A549 treated with AZD2906 at 1 μM for 4 hours (cell line): ENCODE measurements around the gene ANAPC16. TPM values are rescaled to one million over a fixed set of nuclear protein-coding genes. Genes with fewer than 3 reads are reported as not detected.

ENCODE experiments used
- total RNA-seq: library from RNA; stranded (reverse); fragments of 200-300 nt; extraction: Qiagen RNA extraction; gene quantifications from 5 replicates; pipeline ENCODE4 v1.2.3, GENCODE V29; 2022

Gene ANAPC16
- 61.5 to 86.6 TPM (median 83.9 TPM) in 5 replicates for total RNA-seq

DNA sequence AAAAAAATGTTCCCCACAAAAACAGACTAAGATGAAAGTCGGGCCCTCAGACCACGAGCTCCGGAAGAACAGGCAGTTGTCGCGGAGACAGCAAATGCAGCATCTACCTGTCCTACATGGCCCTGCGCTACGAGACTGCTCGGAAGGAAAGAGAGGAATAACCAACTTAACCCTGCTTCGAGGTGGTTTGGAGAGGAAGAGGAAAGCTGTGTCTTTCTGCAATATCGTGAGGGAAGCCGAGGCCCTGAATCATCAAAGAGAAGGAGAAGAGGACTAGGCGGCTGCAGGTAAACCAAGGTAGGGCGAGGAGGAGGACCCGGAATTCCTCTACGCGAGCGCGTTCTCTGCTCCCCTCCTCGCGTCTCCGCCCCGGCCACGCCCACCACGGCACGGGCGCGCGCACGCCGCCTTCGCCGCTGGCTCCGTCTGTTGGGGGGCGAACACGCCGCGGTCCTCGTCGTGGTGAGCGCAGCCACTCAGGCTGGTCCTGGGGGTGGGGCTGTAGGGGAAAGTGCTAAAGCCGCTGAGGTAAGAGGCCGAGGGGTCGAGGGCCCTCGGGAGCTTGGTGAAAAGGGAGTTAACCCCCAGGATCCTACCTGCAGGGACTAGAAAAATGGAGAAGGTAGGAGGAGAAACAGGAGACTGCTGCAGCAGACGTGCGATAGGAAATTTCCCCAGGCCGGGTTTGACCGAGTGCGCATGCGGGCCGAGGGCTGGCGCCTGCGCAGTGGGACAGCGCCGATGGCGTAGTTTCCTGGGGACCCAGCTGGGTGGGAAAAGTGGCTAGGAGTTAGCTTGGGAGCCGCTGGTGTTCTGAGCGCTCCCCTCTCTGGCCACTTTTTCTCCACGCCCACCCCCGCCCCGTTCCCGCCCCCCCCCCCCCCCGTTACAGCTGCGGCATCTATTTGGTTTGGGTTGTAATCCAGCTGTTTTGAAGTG, at the start of gene ANAPC16, which contains the start of gene ASCC1:
Gene ANAPC16 (plus strand): TSS at position 402 of the 939 bp plus-strand sequence. CDS start 7,903 bp downstream, outside the sequence.
Gene ASCC1 (minus strand): TSS at position 666 of the 939 bp plus-strand sequence. CDS start 2,978 bp downstream, outside the sequence.

DNA sequence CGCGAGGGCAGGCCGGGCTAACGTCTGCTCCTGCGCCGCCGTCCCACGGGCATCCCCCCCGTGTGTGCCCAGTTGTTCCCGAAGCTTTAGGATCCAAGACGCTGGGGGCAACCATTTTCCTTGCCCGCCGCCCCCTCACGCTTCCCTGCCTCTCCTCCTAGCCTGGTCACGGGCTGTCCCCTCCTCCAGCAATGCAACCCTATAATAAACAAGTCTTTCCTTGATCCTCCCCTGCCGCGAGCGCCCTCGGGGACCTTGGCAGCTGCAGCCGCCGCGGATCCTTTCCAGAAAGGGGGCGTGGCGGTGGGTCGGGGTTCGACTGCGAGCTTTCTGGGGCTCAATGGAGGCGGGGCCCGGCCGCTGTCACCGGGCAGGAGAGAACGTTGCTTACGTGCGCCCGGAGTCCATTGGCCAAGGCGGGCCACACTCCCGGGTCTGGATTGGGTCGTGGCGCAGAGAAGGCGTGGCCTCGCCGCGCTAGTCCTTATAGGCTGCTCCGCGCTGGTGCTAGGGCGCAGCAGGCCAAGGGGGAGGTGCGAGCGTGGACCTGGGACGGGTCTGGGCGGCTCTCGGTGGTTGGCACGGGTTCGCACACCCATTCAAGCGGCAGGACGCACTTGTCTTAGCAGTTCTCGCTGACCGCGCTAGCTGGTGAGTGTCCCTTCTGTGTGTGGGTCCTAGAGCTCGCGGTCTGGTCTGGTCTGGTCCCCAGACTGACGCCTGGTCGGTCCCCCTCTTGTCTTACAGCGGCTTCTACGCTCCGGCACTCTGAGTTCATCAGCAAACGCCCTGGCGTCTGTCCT, 57.8 kb downstream of the ANAPC16 start, which contains the start of gene DDIT4:
Gene DDIT4 (plus strand): TSS at position 515 of the 803 bp plus-strand sequence. CDS start 293 bp downstream, outside the sequence.

Other genes with a start within 250 kb of the ANAPC16 start
- 0.29 to 0.53 TPM (median 0.40 TPM) in 5 replicates for gene SPOCK2, start 127.5 kb upstream of the ANAPC16 start, total RNA-seq
- gene ASCC1, start 264 bp downstream of the ANAPC16 start, total RNA-seq = 34.8 to 47.1 TPM (median 36.0 TPM) in 5 replicates
- 406 to 491 TPM (median 455 TPM) in 5 replicates for gene DDIT4, start 57.9 kb downstream of the ANAPC16 start, total RNA-seq
- 32.1 to 34.5 TPM (median 32.7 TPM) in 5 replicates for gene DNAJB12, start 138.9 kb downstream of the ANAPC16 start, total RNA-seq